Activated CD4-positive, alpha-beta T cell treated with anti-CD3 and anti-CD28 coated beads, Interleukin-2, Interleukin-6, amounts not matched to agents 100 ng/mL and 50 ng/mL, durations not matched to agents 16 hours and 8 hours (primary cell): ENCODE measurements around the gene TGFB1.
A peak's percentile ranks its signal among the peaks of the same experiment; 100 is the strongest.

Experiments used
- DNase-seq: peaks from one replicate; pipeline ENCODE4 v3.0.0-alpha.2; 2020

Gene TGFB1

GRCh38 chr19:41319500-41320184, 34.1 kb downstream of the TGFB1 start:
- DNase-seq, result no peak

DNA sequence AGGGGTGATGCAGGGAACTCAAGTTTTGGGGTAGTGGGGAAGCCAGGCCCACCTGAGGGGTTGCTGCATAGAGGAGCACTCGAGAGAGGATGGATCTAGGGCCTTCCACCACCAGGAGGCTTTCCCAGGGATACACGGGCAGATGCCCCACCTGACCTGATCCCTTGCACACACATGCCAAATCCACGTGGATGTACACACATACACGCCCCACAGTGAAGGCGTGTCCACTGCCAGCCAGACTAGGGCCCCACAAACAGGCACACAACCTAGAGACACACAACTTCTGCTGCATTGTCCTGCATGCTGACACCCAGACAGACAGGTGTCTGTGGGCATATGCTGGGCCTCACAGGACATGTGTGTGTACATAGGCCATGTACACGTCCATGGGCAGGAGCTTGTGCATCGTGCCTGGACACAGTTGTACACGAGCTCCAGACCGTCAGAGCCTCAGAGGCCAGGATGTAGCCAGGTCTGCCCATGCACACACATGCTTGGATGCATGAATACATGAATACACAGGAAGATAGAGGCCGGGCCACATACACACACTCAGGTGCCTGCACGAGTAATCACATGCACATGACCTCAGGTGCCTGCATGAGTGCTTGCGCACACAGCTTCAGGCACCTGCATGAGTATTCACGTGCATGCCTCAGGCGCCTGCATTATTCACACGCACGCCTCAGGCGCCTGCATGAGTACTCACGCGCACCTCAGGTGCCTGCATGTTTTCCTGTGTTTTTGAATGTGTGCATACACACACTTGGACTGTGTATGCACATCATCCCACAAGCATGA, 34.8 kb downstream of the TGFB1 start:
- no peak for DNase-seq

- no peak for DNase-seq
Measured at GRCh38 chr19:41316306-41316920, 37.3 kb downstream of the TGFB1 start.

- DNase-seq, result no peak
Measured at GRCh38 chr19:41311613-41312012, 42.1 kb downstream of the TGFB1 start.

GRCh38 chr19:41311072-41311471, 42.6 kb downstream of the TGFB1 start:
- DNase-seq, result no peak

DNA sequence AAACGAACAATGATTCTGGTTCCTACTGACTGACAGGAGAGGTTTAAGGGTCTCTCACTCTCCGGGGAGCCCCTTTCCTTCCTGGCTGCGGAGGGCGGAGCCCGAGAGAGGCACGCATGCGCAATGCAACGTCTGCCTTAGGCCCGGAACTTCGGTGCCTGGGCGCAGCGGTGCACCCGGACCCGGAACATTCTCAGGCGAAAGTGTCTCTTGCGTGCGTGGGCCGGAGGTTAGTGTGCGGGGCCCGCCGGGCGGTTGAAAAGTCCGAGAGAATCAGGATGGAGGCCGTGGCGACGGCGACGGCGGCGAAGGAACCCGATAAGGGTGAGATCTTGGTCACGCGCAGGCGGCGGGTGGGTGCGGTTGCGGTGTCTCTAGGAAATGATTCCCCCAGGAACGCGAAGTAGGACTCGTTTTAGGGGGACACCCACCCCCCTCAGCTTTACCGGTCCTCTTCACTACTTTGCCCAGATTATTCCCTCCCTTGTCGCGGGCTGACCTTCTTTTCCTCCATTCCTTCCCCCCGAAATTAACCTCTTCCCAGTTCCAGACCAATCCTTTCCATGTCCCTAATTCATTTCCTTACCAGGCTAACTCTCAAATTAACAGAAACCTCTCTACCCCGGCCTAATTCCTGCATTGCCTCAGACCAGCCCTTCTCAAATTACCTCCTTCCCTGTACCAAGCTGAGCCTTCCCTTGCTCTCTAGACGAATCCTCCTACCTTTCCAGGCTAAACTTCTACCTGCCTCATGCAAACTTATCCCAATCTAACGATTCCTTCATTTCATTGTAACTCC, 43.5 kb downstream of the TGFB1 start, which contains the start of gene CCDC97:
Gene CCDC97, plus strand, starts transcription at position 140 of the 799 bp plus-strand sequence. Its CDS starts 139 bp downstream, at position 279.
- DNase-seq, result peak; percentile 93

GRCh38 chr19:41309180-41310032, 44.3 kb downstream of the TGFB1 start:
- DNase-seq, result no peak

GRCh38 chr19:41308450-41309179, 45.1 kb downstream of the TGFB1 start:
- peak; percentile 95 for DNase-seq

GRCh38 chr19:41307954-41308449, 45.7 kb downstream of the TGFB1 start:
- DNase-seq, result no peak

GRCh38 chr19:41307090-41307875, 46.4 kb downstream of the TGFB1 start:
- peak; percentile 71 for DNase-seq

GRCh38 chr19:41305927-41306793, 47.6 kb downstream of the TGFB1 start:
- DNase-seq, result no peak

DNA sequence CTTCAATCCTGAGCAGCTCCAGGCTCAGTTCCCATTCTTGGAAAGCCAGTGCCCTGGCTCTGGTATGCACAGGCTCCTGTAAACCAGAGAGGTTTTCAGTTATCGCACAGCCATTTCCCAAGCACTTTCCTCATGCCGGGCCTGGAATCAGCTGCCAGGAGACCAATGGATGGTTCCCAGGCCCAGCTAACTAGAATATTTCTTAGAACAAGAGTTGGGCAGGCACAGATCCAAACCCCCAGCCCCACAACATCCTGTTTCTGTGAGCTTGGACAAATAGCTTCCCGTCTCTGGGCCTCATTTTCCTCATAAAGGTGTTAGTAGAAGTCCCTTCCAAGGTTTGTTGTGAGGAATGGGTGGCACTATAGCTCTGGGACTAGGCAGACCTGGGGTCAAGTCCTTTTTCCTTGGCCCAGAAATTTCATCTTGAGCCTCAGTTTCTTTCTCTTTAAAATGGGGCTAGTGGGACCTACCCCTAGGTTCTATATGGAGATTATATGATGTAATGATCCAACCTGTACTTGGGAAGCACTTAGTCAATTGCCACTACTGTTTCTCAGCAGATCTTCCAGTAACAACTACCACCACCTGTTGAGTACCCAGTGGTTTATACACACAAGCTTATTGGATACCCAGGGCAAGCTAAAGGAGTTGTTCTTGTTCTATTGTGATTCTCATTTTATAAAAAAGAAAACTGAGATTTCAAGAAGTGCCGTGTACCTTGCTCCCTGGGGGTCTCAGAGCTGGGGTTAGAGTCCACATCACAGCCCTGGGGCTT, 48.8 kb downstream of the TGFB1 start:
- no peak for DNase-seq

- no peak for DNase-seq
Measured at GRCh38 chr19:41303954-41304353, 49.8 kb downstream of the TGFB1 start.

- DNase-seq, result peak; percentile 80
Measured at GRCh38 chr19:41302624-41303351, 50.9 kb downstream of the TGFB1 start.

GRCh38 chr19:41300555-41300954, 53.2 kb downstream of the TGFB1 start:
- DNase-seq, result no peak

DNA sequence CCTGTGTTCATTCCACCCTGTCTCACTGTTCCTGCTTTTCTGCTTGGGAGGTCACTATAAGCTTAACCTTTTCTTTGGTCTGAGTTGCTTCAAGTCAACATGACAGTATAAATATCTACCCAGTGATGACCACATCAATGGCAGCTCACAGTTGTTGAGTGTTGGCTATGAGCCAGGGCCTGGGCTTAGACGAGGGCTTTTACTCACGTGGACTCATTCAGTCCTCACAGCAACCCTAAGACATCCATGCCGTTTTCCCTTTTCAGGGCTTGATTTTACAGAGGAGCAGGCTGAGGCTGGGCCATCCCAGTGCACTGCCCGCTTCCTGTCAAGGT, 54.0 kb downstream of the TGFB1 start:
- DNase-seq, result no peak

- no peak for DNase-seq
Measured at GRCh38 chr19:41299046-41299754, 54.5 kb downstream of the TGFB1 start.
